Activated CD8-positive, alpha-beta memory T cell treated with anti-CD3 and anti-CD28 coated beads for 48 hours (primary cell): ENCODE results near the gene SUFU.

Experiments used
- DNase-seq, 3 experiments: peaks; one replicate each; pipeline ENCODE4 v3.0.0-alpha.2; 2020; ENCODE audit warnings: low read depth in 2 of 3, low spot score in 2 of 3

SUFU gene

DNA sequence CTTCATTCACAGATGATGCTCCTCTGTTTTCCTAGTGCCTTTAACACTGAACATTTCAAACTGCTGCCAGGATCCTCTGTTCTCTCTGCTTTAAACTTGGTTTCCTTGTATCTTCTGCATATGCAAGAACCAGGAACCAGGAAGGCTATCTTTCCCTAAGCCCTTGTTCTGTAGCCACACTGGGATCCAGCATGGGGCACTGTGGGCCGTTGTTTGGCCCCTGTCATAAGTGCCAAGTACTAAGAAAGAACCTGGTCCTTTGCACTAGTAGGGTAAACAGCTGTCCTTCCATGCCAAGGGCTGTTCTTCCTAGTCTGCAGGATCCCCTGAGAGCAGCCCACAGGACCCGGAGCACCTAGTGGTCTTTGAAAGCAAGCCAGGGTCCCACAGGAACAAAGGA is 91.5 kb downstream of the SUFU start:
- no peak for DNase-seq

DNA sequence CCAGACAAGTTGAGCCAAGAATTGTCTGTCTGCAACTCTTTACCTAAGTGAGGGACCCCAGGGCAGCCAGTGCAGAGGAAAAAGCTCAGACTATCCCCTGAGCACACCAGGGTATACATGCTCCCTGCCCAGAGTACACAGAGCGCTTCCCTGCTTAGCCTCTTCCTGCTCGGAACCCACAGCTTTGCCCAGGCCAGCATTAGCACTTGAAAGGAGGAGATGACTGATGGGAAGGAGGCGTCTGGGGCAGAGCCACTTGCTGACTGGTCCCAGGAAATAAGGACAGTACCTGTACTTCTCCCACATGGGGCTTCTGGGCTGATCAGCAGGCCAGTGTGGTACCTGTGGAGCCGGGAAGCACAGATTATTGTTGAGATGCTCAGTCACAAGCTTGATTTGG is 92.1 kb downstream of the SUFU start:
- no peak for DNase-seq

DNA sequence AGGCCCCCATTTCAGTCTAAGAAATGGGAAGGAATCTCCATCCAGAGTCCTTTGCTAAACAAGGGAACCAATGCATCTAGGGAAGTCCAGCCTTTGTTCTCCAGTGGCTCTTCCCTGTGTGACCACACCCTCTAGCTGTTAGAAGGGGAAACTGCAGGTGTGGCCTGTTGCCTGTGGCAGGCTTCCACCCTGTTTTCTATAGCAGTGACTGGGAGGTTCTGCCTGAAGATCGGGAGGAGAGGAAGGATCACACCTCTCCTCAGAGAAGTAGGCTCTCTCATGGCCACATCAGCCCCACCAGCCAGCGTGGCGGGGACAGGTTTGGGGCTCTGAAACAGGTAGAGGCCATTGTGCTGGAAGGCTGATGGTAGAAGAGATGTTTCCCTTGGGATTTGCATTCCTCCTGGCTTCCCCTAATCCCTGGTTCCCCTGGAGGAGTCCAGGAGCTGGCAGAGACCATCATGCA is 92.8 kb downstream of the SUFU start:
- no peak for DNase-seq

DNA sequence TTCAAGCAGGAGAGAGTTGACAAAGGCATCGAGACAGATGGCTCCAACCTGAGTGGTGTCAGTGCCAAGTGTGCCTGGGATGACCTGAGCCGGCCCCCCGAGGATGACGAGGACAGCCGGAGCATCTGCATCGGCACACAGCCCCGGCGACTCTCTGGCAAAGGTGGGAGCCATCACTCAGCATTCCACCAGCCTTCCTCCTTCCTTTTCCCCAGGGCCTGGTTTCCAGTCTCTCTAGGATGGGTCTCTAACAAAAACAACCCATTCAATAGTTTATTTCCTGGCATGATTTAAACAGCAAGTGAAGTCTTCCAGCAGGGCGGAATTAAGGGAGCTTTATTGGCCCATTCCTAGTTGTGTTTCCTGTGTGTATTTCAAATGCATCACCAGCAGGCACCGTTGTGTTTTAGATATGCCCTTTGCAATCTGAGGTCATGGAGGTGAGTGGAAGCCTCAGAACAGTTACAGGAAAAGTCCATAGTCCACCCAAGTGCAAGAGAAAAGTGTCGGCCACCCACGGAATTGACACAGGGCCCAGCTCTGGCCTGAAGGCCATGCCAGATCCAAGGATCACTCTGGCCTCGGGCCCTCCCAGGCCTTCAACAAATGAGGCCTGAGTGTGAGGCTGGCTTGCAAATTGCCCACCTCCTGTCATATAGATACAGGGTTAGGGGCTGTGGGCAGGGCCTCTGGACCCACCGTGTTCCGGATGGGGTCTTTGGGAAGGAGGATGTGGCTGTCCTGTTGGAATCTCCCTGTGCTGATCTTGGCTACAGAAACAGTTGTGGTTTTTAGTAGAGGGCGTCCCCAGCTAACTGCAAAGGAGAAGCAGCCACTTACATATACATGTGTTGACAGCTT is 93.6 kb downstream of the SUFU start:
- DNase-seq = no peak

DNA sequence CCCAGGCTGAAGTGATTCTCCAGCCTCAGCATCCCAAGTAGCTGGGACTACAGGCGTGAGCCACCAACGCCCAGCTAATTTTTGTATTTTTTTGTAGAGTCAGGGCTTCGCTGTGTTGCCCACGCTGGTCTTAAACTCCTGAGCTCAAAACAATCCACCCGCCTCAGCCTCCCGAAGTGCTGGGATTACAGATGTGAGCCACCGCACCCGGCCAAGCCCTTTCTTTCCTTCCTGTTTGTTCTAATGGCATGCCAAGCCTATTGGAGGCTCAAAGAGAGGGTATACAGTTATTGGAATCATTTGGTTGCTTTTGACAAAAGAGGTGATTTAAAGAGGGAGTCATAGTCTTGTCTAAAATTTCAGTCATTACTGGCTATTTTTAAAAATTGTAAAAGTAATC is 94.5 kb downstream of the SUFU start:
- no peak for DNase-seq

DNA sequence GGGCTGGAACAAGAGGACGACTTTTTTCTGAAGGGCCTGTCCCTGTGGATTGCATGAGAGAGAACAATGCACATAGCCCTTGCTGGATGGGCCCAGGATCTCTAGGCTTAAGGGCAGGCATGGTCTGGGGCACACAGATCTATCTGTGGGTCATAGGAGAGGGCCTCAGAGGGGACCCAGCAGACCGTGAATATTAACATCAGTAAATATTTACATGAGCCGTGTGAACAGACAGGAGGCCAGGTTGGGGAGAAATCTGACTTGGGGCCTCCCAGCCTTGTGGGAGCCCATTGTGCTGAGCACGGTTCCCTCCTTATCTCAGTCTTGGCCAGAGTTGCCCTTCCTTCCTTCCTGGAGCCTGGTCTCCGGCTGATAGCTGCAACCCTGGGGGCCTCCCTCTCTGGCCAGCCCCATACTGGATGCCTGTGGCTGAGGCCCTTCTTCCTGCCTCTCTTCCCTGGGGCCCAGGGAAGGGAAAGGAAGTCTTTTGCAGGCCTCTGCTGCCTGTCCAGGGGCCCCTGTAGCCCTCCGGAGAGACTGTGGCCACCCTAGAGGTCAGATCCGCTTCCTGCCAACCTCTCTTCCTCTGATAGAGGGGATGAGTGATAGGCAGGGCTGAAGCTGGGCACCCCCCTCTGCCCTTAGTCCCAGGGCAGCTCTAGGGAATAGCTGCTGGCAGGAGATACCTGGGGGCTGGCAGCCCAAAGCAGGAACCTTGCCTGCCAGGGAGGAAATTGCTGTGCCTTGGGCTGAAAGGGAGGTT is 96.0 kb downstream of the SUFU start:
- DNase-seq = no peak

DNA sequence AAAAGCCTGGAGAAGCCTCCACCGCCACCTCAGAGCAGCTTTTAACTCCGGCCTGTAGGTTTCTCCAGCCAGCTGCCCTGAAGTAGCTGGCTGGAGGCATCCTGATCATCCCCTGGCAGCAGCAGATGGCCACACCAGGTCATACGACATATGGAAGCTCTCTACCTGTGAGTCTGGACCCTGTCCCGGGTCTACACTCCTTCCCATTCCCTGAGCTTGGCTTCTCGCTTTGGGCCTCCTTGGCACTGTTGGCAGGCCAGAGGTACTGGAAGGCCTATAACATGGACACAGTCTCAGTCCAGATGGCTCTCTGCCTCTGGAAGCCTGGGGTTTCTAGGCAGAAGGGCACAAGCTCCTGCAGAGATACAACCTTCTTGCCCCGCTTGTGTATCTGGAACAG is 97.0 kb downstream of the SUFU start:
- no peak for DNase-seq

DNA sequence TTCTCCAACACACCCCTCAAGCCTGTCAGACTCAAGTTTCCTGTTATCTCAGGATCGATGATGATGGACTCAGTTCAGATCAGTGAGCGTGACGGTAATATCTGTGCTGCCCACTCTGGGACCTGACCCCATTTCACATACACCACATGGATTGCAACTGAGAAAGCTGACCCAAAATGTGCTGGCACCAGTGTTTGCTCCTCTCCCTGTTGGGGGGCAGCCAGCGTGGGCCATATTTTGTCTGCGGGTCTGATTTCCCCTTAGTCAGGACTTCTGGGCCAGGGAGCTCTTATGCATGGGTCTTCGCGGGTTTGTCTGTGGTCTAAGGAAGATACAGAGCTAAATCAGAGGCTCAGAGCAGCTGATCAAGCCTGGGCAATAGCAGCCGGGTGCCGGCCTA is 97.9 kb downstream of the SUFU start:
- no peak for DNase-seq

DNA sequence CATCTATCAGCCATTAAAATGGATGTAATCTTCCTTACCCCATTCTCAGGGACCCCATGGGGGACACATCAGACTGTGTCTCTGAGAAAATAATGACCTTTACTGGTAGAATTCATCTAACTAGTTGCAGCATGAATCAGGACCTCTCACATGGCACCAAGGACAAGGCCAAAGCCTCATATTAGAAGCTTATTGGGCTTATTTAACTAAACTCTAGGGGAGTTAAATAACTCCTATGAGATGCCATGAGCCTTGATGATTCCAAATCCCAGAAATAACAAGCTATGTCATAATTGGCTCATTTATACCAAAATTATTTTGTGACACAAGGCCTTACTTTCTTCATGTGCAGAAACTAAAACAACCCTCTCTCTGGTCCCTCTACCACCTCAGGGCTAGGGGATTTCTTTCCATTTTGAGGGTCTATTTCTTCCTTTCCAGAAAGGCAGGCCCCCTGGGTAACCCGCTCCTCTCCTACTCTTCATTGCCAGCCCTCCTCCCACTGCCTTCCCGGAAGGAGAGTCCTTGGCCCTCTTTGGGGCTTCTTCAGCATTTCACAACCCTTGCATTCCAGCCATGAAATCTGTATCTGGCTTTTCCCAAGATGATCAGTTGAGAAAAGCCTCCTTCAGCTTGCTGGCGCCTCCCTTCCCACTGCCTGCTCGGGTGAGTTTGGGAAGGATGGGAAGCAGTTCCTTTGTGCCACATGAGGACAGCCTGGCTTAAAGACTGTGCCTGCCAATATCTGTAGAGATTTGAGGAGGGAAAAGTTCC is 98.7 kb downstream of the SUFU start:
- no peak for DNase-seq

DNA sequence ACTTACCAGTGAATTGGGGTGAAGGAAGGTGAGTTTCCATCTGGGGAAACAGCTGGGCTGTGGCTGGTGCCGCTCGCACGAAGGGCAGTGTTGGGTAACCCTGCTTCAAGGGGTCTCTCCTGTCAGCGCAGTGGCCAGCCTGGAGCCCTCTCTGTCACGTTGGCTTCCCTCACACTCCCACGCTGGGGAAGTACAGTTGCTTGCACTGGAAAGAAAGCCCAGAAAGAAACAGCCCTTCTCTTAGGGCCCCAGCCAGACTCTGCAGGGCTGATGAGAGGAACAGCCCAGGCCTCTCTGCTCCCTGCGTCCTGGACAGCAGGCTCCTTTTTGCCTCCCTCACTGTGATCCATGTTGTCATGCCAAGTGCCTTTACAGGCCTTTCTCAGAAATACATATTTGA is 100.2 kb downstream of the SUFU start:
- no peak for DNase-seq

DNA sequence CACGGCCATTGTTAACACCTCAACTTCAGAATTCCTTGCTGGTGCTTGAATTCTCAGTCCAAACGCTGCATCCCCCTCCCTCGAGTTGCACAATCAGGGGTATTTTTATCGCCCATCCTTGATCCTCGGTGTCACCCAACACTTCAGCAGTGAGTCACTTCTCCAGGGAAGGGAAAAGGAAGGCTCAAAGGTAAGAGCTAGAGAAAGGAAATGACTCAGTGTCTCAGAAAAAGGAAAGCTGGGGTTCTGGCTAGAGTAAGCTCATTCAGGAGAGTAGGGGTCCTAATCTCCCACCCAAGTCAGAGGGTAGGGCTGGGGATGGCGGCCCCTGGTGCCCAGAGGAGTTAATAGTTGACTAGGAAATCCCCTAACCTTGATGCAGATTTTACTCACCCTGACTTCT is 100.7 kb downstream of the SUFU start:
- no peak for DNase-seq

DNA sequence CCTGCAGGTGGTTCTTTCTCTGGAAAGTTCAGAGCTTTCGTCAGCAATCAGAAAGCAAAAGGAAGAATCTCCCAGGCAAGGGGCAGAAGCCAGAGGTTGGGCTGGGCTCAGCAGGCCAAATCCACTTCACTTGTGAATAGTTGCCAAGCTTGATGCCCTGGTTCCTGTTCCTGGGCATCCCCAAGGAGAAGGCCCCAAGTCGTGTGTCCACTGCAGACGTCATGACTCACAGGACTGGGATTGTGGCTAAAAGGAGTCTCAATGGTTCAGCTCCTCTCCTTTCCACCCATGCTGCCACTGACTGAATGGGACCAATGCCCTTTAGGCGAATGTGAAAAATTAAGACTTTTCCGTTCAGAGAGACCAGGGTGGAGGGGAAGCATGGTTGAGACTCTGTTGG is 101.9 kb downstream of the SUFU start:
- no peak for DNase-seq

DNA sequence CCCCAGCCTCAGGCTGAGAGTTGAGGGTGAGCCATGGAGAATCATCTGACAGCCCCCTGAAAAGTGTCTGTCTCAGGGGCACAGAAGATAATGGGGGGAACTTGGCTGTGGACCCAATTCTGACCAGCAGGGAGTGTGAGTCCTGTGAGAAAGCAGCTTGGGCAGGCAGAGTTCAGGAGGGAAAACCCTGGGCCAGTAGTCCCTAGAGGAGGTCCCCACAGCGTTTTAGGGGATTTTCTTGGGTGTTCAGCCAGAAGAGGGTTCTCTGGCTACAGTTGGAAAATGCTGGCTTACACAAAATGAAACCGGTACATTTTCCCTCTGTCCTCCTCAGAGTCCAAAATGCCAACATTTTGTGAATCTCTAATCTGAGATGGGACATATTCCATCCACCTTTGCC is 104.7 kb downstream of the SUFU start:
- DNase-seq = no peak

DNA sequence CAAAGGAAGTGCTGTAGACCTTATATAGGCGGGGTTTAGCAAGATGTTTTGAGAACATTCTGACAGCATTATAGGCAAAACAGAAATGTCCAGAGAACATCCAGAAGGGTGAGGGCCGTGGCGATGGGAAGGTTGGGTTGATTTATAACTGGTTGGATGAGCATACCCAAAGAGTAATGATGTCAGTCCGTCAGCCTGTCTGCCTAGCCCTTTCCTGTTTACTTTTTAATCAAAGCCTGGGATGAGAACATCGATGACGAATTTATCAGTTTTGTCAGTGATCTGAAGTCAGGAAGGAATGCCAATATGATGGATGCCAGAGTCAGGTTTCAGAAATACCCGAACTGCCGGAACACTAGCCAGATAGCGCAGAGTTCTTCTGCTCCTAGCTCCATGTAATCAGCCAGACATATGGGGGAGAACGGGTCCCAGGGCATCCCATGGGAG is 106.7 kb downstream of the SUFU start:
- no peak for DNase-seq

DNA sequence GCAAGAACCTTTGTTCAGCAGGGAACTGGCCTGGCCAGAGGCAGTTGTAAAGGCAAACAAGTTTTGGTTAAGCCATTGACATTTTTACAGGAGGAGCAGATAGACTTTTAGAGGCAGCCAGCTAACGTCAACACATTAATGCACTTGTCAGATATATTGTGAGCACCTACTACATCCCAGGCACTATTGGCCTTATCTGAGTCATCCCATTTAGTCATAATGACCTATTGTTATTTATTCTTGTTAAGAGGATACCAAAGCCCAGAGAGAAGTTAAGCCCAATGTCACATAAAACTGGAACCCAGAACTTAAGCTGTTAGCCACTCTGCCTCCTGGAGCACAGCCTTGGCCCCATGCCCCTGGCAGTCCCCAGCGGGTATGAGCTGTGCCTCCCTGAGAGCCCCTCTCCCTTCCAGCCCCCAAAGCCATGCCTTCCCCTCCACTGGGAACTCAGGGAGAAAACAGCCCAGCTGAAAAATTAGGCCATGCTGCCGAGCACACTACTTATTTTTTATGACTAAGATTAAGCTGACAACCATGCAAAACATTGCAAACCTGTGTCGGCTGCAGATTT is 107.8 kb downstream of the SUFU start:
- no peak for DNase-seq

DNA sequence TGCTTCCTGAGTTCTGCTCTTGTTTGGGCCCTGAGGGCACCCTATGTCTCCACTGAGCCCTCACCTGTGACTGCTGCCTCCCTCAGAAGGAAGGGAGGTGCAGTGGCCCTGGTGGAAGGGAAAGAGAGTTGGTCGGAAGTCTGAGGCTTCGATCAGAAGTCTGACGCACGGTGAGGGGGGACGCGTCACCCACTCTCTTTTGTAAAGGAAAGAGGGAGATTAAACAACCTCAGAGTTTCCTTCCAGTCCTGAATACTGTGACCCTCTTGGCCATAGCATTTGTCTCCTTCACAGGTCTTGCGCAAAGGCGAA is 109.1 kb downstream of the SUFU start:
- DNase-seq = peak in 1 of 3 experiments; percentile 29

DNA sequence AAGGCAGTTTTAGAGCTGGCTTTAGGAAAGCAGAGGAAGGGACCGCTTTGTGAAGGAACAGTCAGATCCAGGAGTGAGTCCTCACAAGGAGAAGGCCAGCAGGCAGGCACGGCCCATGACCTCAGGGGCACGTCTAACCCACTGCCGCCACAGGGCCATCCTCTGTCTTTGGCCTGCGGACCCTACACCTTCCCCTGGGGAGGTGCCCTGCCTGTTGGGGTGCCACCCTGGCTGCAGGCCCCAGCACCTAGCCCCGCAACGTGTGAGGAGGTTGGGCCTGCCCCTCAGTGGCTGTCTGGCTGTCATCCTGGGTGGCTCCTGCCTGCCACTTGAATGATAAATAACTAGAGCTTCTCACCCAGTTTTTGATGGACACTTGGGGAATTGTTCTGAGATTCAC is 109.5 kb downstream of the SUFU start:
- no peak for DNase-seq

DNA sequence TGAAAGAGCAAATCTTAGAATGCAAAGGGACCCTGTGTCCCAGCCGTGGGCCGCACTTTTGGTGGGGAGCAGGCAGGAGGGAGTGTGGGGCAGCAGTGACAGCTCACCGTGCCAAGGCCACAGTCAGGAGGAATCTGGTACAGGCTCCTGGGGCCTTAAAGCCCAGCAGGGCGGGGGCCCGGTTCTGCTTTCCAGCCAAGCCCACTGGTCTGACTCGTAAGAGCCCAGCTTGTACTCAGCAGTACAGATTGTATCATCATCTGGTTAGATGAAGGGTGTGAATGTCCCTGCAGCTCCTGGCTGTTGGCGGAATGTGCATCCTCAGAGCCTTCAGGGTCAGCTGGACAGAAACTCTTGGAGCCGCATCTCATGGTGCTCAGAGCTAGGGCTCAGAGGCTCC is 110.0 kb downstream of the SUFU start:
- no peak for DNase-seq

DNA sequence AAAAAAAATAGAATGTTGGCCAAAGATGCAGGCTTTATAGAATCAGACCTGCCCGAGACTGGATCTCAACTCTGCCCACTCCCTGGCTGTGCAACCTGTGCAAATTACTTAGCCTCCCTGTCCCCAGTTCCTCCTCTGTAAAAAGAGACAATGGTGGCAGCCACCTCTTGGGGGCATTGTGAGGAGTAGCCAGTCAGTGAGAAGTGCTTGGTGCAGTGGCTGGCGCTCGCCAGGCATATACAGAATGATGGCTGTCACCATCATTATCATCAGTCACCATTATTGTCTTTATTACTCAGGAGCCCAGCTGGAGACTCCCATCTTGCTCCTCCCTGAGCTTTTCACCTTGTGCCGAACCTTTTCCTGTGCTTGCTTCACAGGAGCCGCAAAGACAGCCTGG is 111.1 kb downstream of the SUFU start:
- no peak for DNase-seq

DNA sequence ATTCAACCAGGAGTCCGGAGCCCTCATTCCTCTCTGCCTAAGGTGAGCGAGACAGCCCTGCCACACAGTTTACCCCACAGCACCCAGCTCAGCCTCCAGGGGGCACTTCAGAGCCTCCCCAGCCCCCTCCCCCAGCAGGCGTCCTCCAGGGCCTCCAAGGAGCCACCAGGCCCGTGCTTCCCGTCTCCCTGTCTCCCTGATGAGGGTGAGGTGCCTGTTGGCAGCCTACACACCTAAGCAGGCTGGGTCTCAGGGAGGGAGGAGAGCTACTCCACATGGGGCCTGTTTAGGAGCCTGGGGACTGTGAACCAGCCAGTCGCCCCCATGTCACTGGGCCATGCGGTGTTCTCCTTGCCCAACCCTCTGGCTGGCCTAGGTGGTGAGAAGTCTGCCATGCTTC is 111.6 kb downstream of the SUFU start:
- DNase-seq = no peak

DNA sequence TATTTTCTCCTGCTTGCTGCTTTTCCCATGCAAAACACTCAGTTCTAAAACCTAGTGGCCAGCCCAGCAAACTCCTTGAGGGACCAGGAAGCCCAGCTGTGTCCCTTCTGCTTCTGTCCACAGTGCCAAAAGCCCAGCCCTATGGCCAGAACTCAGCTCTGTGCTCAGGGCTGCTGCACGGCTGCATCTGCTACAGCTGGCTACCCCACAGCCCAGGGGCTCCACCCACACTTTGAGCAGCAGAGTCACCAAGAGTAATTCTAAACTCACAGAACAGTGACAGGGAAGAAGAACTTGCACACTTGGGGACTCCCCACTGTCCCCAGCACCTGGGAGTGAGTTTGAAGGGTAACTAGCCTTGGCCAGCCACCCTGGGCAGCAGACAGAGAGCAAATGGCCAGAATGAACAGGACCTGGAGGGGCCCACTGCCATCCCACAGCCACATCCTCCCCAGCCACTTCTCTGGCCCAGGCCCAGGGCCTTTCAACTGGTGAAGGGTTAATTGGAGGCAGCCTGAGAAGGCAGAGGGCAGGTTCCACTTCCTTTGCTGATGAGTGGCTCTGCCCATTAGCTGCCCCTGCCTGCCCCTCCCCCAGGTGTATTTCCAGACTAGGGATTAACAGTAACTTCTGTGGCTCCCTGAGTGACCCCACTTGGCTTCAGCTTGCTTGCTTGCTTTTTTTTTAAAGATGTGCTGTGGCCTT is 112.4 kb downstream of the SUFU start:
- no peak for DNase-seq
